Measurements from ENCODE around the gene SMIM35.

Gene SMIM35

GRCh38 chr11:118061586-118062125 is 25.1 kb downstream of the SMIM35 start:
- Histone ChIP-seq H3K27me3 (ENCODE audit: insufficient read depth, low read depth) (no peaks in the 10 kb centered on the region), H3K27ac (no peak overlapping the region), H3K4me2 (no peak overlapping the region), H3K79me2 (ENCODE audit: insufficient read depth, low read depth) (no peaks in the 10 kb centered on the region), H3K9ac (no peak overlapping the region), H3K4me3 (IDR thresholded peaks at IDR 0.05; ENCODE audit: insufficient read depth, low read depth, low read length) (no peak overlapping the region), H3K36me3 (ENCODE audit: insufficient read depth) (no peaks in the 10 kb centered on the region), H4K20me1 (ENCODE audit: insufficient read depth) (no peaks in the 10 kb centered on the region), H3K4me1 (ENCODE audit: low read depth, poor library complexity, severe bottlenecking) (no peaks in the 10 kb centered on the region), H2AFZ (ENCODE audit: low read depth) (no peak overlapping the region)
- TF ChIP-seq CTCF (conservative IDR thresholded peaks at IDR 0.05; ENCODE audit: low read depth, low read length) = no peak

- Histone ChIP-seq H3K36me3 (ENCODE audit: insufficient read depth) (no peaks in the 10 kb centered on the region), H3K27me3 (ENCODE audit: insufficient read depth, low read depth) (no peaks in the 10 kb centered on the region), H3K27ac (no peak overlapping the region), H2AFZ (ENCODE audit: low read depth) (no peak overlapping the region), H3K79me2 (ENCODE audit: insufficient read depth, low read depth) (no peaks in the 10 kb centered on the region), H3K9ac (no peak overlapping the region), H3K4me1 (ENCODE audit: low read depth, poor library complexity, severe bottlenecking) (no peaks in the 10 kb centered on the region), H3K4me3 (IDR thresholded peaks at IDR 0.05; ENCODE audit: insufficient read depth, low read depth, low read length) (no peak overlapping the region), H3K4me2 (no peak overlapping the region), H4K20me1 (ENCODE audit: insufficient read depth) (no peaks in the 10 kb centered on the region)
- no peak for TF ChIP-seq CTCF (conservative IDR thresholded peaks at IDR 0.05; ENCODE audit: low read depth, low read length)
These were observed 25.9 kb downstream of the SMIM35 start for GRCh38 chr11:118060869-118061268.

GRCh38 chr11:118060081-118060661 is 26.6 kb downstream of the SMIM35 start:
- Histone ChIP-seq H2AFZ (ENCODE audit: low read depth) (no peak overlapping the region), H3K27me3 (ENCODE audit: insufficient read depth, low read depth) (no peaks in the 10 kb centered on the region), H3K36me3 (ENCODE audit: insufficient read depth) (no peaks in the 10 kb centered on the region), H4K20me1 (ENCODE audit: insufficient read depth) (no peaks in the 10 kb centered on the region), H3K4me2 (no peak overlapping the region), H3K79me2 (ENCODE audit: insufficient read depth, low read depth) (no peaks in the 10 kb centered on the region), H3K4me1 (ENCODE audit: low read depth, poor library complexity, severe bottlenecking) (no peaks in the 10 kb centered on the region), H3K9ac (no peak overlapping the region), H3K4me3 (IDR thresholded peaks at IDR 0.05; ENCODE audit: insufficient read depth, low read depth, low read length) (no peak overlapping the region), H3K27ac (no peak overlapping the region)
- no peak for TF ChIP-seq CTCF (conservative IDR thresholded peaks at IDR 0.05; ENCODE audit: low read depth, low read length)

- Histone ChIP-seq H3K27me3 (ENCODE audit: insufficient read depth, low read depth) (no peaks in the 10 kb centered on the region), H3K4me1 (ENCODE audit: low read depth, poor library complexity, severe bottlenecking) (no peaks in the 10 kb centered on the region), H2AFZ (ENCODE audit: low read depth) (no peak overlapping the region), H3K4me2 (no peak overlapping the region), H3K27ac (no peak overlapping the region), H3K9ac (no peak overlapping the region), H3K4me3 (IDR thresholded peaks at IDR 0.05; ENCODE audit: insufficient read depth, low read depth, low read length) (no peak overlapping the region), H4K20me1 (ENCODE audit: insufficient read depth) (no peaks in the 10 kb centered on the region), H3K36me3 (ENCODE audit: insufficient read depth) (no peaks in the 10 kb centered on the region), H3K79me2 (ENCODE audit: insufficient read depth, low read depth) (no peaks in the 10 kb centered on the region)
- no peak for TF ChIP-seq CTCF (conservative IDR thresholded peaks at IDR 0.05; ENCODE audit: low read depth, low read length)
These were observed 27.4 kb downstream of the SMIM35 start for GRCh38 chr11:118059246-118059940.

All from KMS-11 (cell line).